ENCODE measurements around the gene HPS6.

HPS6 gene

DNA sequence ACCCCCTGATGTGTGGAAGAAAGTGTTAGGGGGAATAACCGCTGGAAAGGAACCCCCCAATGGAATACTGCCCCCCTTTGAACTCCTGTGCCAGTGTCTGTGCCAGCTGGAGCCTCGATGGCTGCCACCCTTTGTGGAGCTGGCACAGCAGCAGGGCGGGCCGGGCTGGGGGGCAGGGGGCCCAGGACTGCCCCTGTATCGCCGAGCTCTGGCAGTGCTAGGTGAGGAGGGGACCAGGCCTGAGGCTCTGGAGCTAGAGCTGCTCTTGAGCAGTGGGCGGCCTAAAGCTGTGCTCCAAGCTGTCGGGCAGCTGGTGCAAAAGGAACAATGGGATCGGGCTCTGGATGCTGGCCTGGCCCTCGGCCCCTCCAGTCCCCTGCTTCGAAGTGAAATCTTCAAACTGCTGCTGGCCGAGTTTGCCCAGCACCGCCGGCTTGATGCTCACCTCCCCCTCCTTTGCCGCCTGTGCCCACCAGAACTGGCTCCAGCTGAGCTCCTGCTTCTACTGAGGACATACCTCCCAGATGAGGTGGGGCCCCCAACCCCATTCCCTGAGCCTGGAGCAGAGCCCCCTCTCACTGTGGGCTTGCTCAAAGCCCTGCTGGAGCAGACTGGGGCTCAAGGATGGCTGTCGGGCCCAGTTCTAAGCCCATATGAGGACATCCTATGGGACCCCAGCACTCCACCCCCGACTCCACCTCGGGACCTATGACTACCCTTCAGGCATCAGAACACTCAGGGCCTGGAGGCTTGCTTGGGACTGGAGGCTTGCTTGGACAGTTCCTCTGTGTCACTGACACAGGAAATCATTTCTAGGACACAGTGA is 2.2 kb downstream of the HPS6 start:
- H3K27me3 ChIP-seq: no peaks in the 10 kb centered on the region
- H3K36me3 ChIP-seq: no peaks in the 10 kb centered on the region
- H3K9me3 ChIP-seq: no peaks in the 10 kb centered on the region
- H3K4me1 ChIP-seq: no peaks in the 10 kb centered on the region
- TF ChIP-seq, protein P1, sequence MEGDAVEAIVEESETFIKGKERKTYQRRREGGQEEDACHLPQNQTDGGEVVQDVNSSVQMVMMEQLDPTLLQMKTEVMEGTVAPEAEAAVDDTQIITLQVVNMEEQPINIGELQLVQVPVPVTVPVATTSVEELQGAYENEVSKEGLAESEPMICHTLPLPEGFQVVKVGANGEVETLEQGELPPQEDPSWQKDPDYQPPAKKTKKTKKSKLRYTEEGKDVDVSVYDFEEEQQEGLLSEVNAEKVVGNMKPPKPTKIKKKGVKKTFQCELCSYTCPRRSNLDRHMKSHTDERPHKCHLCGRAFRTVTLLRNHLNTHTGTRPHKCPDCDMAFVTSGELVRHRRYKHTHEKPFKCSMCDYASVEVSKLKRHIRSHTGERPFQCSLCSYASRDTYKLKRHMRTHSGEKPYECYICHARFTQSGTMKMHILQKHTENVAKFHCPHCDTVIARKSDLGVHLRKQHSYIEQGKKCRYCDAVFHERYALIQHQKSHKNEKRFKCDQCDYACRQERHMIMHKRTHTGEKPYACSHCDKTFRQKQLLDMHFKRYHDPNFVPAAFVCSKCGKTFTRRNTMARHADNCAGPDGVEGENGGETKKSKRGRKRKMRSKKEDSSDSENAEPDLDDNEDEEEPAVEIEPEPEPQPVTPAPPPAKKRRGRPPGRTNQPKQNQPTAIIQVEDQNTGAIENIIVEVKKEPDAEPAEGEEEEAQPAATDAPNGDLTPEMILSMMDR (IDR thresholded peaks at IDR 0.05; ENCODE audit: low read depth, low read length): no peak
- no peak for DNase-seq
- H3K4me3 ChIP-seq (ENCODE audit: low read depth, low read length): no peak overlapping the region

DNA sequence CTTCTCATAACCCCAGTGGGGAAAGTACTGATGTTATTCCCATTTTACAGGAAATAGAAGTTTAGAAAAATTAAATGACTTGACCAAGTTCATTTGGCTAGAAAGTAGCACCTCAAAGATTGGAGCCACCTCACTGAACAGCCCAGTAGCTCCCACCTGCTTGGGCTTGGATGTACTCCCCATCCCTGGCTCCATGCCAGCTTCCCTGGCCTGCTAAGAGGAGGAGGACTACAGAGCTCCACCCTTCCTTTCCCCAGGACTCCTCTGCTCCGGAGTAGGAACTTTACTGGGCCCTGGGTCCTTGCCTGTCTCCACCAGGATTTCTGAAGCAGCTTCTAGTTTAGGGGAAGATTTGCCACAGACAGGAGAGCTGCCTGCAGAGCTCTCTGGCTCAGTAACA is 3.1 kb downstream of the HPS6 start:
- no peaks in the 10 kb centered on the region for H3K27me3 ChIP-seq
- H3K4me1 ChIP-seq: no peaks in the 10 kb centered on the region
- no peak overlapping the region for H3K4me3 ChIP-seq (ENCODE audit: low read depth, low read length)
- H3K36me3 ChIP-seq: no peaks in the 10 kb centered on the region
- no peaks in the 10 kb centered on the region for H3K9me3 ChIP-seq
- TF ChIP-seq, protein P1 (IDR thresholded peaks at IDR 0.05; ENCODE audit: low read depth, low read length): no peak
- peak; percentile 71 for DNase-seq

GRCh38 chr10:102069071-102069470 is 3.9 kb downstream of the HPS6 start:
- Histone ChIP-seq H3K27me3 (no peaks in the 10 kb centered on the region), H3K9me3 (no peaks in the 10 kb centered on the region), H3K4me3 (ENCODE audit: low read depth, low read length) (no peak overlapping the region), H3K36me3 (no peaks in the 10 kb centered on the region), H3K4me1 (no peaks in the 10 kb centered on the region)
- TF ChIP-seq, protein P1 (IDR thresholded peaks at IDR 0.05; ENCODE audit: low read depth, low read length): no peak
- no peak for DNase-seq

DNA sequence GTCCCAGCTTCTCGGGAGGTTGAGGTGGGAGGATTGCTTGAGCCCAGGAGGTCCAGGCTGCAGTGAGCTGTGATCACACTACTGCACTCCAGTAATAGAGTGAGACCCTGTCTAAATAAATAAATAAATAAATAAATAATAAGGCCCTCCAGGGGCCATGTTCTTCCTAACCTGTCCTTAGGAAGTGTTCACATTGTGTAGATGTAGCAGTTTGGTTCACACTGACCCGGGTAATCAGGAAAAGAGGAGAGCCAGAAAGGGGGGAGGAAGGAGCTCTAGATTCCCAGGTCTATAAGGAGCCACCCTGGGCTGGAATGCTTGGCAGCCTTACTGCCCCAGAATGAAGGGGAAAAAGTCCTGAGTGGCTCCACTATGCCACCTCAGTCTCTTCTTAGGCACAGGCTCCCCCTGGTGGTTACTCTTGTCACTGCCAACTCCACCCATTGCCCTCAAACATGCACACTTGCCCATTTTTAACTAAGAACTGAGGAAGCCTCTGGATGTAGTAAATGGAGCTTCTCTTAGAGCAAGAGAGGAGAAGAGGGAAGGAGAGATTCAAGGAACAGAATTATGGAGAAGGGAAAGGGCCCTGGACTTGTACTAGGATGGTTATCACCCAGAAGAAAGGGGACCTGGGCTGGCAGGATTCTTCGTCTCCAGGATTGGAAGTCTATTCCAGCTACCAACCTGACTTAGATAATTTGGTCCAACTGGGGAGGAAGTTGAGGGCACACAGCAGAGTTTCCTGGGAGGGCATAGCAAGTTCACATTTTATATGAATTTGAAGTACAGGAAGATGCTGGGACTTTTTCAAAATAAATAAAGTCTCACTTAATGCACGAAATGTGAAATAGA is 7.8 kb downstream of the HPS6 start:
- DNase-seq: peak; percentile 79
- H3K36me3 ChIP-seq: no peaks in the 10 kb centered on the region
- no peaks in the 10 kb centered on the region for H3K27me3 ChIP-seq
- H3K4me1 ChIP-seq: no peaks in the 10 kb centered on the region
- no peak overlapping the region for H3K4me3 ChIP-seq (ENCODE audit: low read depth, low read length)
- TF ChIP-seq, protein P1 (IDR thresholded peaks at IDR 0.05; ENCODE audit: low read depth, low read length): peak; percentile 96
- H3K9me3 ChIP-seq: no peaks in the 10 kb centered on the region

DNA sequence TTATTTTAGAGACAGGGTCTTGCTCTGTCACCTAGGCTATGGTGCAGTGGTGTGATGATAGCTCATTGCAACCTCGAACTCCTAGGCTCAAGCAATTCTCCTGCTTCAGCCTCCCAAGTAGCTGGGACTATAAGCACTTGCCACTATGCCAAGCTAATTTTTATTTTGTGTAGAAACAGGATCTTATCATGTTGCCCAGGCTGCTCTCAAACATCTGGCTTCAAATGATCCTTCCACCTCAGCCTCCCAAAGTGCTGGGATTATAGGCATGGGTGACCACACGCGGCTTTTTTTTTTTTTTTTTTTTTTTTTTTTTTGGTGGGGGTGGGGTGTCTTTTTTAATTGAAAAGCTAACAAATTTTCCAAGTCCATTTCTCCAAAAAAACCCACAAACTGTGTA is 18.4 kb downstream of the HPS6 start:
- Histone ChIP-seq H3K36me3 (no peaks in the 10 kb centered on the region), H3K4me3 (ENCODE audit: low read depth, low read length) (no peak overlapping the region), H3K27me3 (no peaks in the 10 kb centered on the region), H3K9me3 (no peaks in the 10 kb centered on the region), H3K4me1 (no peaks in the 10 kb centered on the region)
- no peak for DNase-seq
- TF ChIP-seq, protein P1 (IDR thresholded peaks at IDR 0.05; ENCODE audit: low read depth, low read length): no peak

All from BE2C (cell line).